NT2/D1 (cell line): ENCODE data around the gene PTMS.

ENCODE experiments used
- DNase-seq: peaks from one replicate; pipeline ENCODE4 v3.0.0-alpha.2; 2011; ENCODE audit warnings: low read depth, low spot score
- H3K27me3 ChIP-seq: 2 replicates; pipeline ENCODE4 v1.6.0; 2011; ENCODE audit warnings: mild to moderate bottlenecking; ENCODE audit not compliant: insufficient read length, insufficient read depth
- H3K36me3 ChIP-seq: 2 replicates; pipeline ENCODE4 v1.6.1; 2011; ENCODE audit warnings: mild to moderate bottlenecking, low read length, mixed read lengths; ENCODE audit not compliant: insufficient read depth, insufficient read length
- H3K4me1 ChIP-seq: 2 replicates; pipeline ENCODE4 v1.5.1; 2011; ENCODE audit not compliant: insufficient read depth, insufficient read length
- H3K4me3 ChIP-seq: 2 replicates; pipeline ENCODE4 v1.5.1; 2011; ENCODE audit warnings: low read depth; ENCODE audit not compliant: insufficient read length
- H3K9ac ChIP-seq: 2 replicates; pipeline ENCODE4 v1.6.0; 2011; ENCODE audit warnings: low read depth; ENCODE audit not compliant: insufficient read length
- H3K9me3 ChIP-seq: 2 replicates; pipeline ENCODE4 v1.5.1; 2011; ENCODE audit warnings: mild to moderate bottlenecking, low read length; ENCODE audit not compliant: insufficient read depth
- SUZ12 ChIP-seq: IDR thresholded peaks from 2 replicates; pipeline ENCODE4 v1.6.1; 2011; ENCODE audit not compliant: insufficient read length, insufficient read depth; ENCODE audit errors: extremely low read depth
- YY1 ChIP-seq: IDR thresholded peaks from 2 replicates; pipeline ENCODE4 v1.6.1; 2011; ENCODE audit not compliant: insufficient read length, insufficient read depth
- ZNF274 ChIP-seq: IDR thresholded peaks from 2 replicates; pipeline ENCODE4 v1.6.1; 2011; ENCODE audit warnings: mild to moderate bottlenecking, low read depth, low read length

Gene PTMS

GRCh38 chr12:6773590-6774351, 7.6 kb downstream of the PTMS start:
- TF ChIP-seq YY1 (no peak), ZNF274 (no peak), SUZ12 (no peak)
- H3K4me1 ChIP-seq: peaks cover 51% of the 10 kb centered on the region
- H3K9ac ChIP-seq: peak overlapping the region; percentile 69
- H3K9me3 ChIP-seq: no peaks in the 10 kb centered on the region
- DNase-seq: no peak
- H3K4me3 ChIP-seq: peak overlapping the region; percentile 22
- H3K36me3 ChIP-seq: peaks cover 51% of the 10 kb centered on the region
- H3K27me3 ChIP-seq: peaks cover 57% of the 10 kb centered on the region

GRCh38 chr12:6774499-6775062, 8.4 kb downstream of the PTMS start:
- no peak overlapping the region for H3K4me3 ChIP-seq
- no peak overlapping the region for H3K9ac ChIP-seq
- H3K4me1 ChIP-seq: peaks cover 52% of the 10 kb centered on the region
- TF ChIP-seq ZNF274 (no peak), SUZ12 (no peak), YY1 (no peak)
- H3K36me3 ChIP-seq: peaks cover 43% of the 10 kb centered on the region
- H3K27me3 ChIP-seq: peaks cover 57% of the 10 kb centered on the region
- H3K9me3 ChIP-seq: no peaks in the 10 kb centered on the region
- DNase-seq: no peak

GRCh38 chr12:6775185-6776174, 9.3 kb downstream of the PTMS start:
- Histone ChIP-seq H3K4me3 (no peak overlapping the region), H3K9ac (no peak overlapping the region), H3K9me3 (no peaks in the 10 kb centered on the region), H3K27me3 (peaks cover 57% of the 10 kb centered on the region), H3K36me3 (peaks cover 34% of the 10 kb centered on the region), H3K4me1 (peaks cover 50% of the 10 kb centered on the region)
- TF ChIP-seq YY1 (no peak), ZNF274 (no peak), SUZ12 (no peak)
- DNase-seq: no peak

- H3K4me3 ChIP-seq: no peak overlapping the region
- DNase-seq: no peak
- no peaks in the 10 kb centered on the region for H3K9me3 ChIP-seq
- peaks cover 57% of the 10 kb centered on the region for H3K27me3 ChIP-seq
- H3K9ac ChIP-seq: no peak overlapping the region
- TF ChIP-seq SUZ12: no peak
- TF ChIP-seq ZNF274: no peak
- TF ChIP-seq YY1: no peak
- peaks cover 19% of the 10 kb centered on the region for H3K36me3 ChIP-seq
- peaks cover 42% of the 10 kb centered on the region for H3K4me1 ChIP-seq
Measured at GRCh38 chr12:6777386-6777785, 11.2 kb downstream of the PTMS start.

- Histone ChIP-seq H3K4me1 (peaks cover 37% of the 10 kb centered on the region), H3K9ac (peak overlapping the region; percentile 73), H3K36me3 (peaks cover 19% of the 10 kb centered on the region), H3K27me3 (peaks cover 49% of the 10 kb centered on the region), H3K9me3 (no peaks in the 10 kb centered on the region), H3K4me3 (peak overlapping the region; percentile 44)
- no peak for DNase-seq
- TF ChIP-seq SUZ12 (no peak), YY1 (no peak), ZNF274 (no peak)
Measured at GRCh38 chr12:6778217-6778573, 12.0 kb downstream of the PTMS start.

GRCh38 chr12:6778574-6779550, 12.7 kb downstream of the PTMS start:
- Histone ChIP-seq H3K9me3 (no peaks in the 10 kb centered on the region), H3K4me3 (peak overlapping the region; percentile 44), H3K4me1 (peaks cover 35% of the 10 kb centered on the region), H3K36me3 (peaks cover 19% of the 10 kb centered on the region), H3K27me3 (peaks cover 43% of the 10 kb centered on the region), H3K9ac (peak overlapping the region; percentile 73)
- TF ChIP-seq ZNF274 (no peak), SUZ12 (no peak), YY1 (no peak)
- peak; percentile 100 for DNase-seq
